ENCODE data around the gene PSMB4.
"Not testable (repeated sequence)": the region's sequence is repeated elsewhere in the genome, so short reads cannot be mapped to it uniquely, and the experiment has no call there.

Gene PSMB4

GRCh38 chr1:151390221-151391078 is 8.9 kb upstream of the PSMB4 start:
- not testable (repeated sequence) for DNase-seq

GRCh38 chr1:151391079-151391563 is 8.3 kb upstream of the PSMB4 start:
- DNase-seq: no peak

GRCh38 chr1:151393583-151393982 is 5.8 kb upstream of the PSMB4 start:
- DNase-seq: no peak

GRCh38 chr1:151396265-151396664 is 3.1 kb upstream of the PSMB4 start:
- not testable (repeated sequence) for DNase-seq

GRCh38 chr1:151401125-151401788 is 1.9 kb downstream of the PSMB4 start:
- no peak for DNase-seq

GRCh38 chr1:151401860-151402259 is 2.5 kb downstream of the PSMB4 start:
- DNase-seq: no peak

- DNase-seq: no peak
Measured at GRCh38 chr1:151402764-151403163, 3.4 kb downstream of the PSMB4 start.

GRCh38 chr1:151403612-151404011 is 4.2 kb downstream of the PSMB4 start:
- DNase-seq: no peak

- no peak for DNase-seq
Measured at GRCh38 chr1:151405187-151405951, 6.0 kb downstream of the PSMB4 start.

GRCh38 chr1:151406176-151406575 is 6.8 kb downstream of the PSMB4 start:
- DNase-seq: no peak

GRCh38 chr1:151407304-151407703 is 7.9 kb downstream of the PSMB4 start:
- no peak for DNase-seq

GRCh38 chr1:151408891-151409290 is 9.5 kb downstream of the PSMB4 start:
- no peak for DNase-seq

GRCh38 chr1:151411884-151412283 is 12.5 kb downstream of the PSMB4 start:
- no peak for DNase-seq

- no peak for DNase-seq
Measured at GRCh38 chr1:151416231-151416630, 16.9 kb downstream of the PSMB4 start.

- no peak for DNase-seq
Measured at GRCh38 chr1:151418081-151418480, 18.7 kb downstream of the PSMB4 start.

GRCh38 chr1:151419819-151420218 is 20.4 kb downstream of the PSMB4 start:
- DNase-seq: no peak

GRCh38 chr1:151425103-151425502 is 25.7 kb downstream of the PSMB4 start:
- DNase-seq: no peak

GRCh38 chr1:151428068-151428467 is 28.7 kb downstream of the PSMB4 start:
- no peak for DNase-seq

- DNase-seq: not testable (repeated sequence)
Measured at GRCh38 chr1:151433827-151434226, 34.5 kb downstream of the PSMB4 start.

- DNase-seq: no peak
Measured at GRCh38 chr1:151435174-151435573, 35.8 kb downstream of the PSMB4 start.

- no peak for DNase-seq
Measured at GRCh38 chr1:151436985-151437384, 37.6 kb downstream of the PSMB4 start.

GRCh38 chr1:151437396-151437795 is 38.0 kb downstream of the PSMB4 start:
- not testable (repeated sequence) for DNase-seq
